AG04450 (cell line): Measurements from ENCODE around the gene NME2. TPM values are rescaled to one million over a fixed set of nuclear protein-coding genes. Genes with fewer than 3 reads are reported as not detected.

Source experiments
- CTCF ChIA-PET: fragments of 300-600, 350-600 bp; formaldehyde crosslinking; extraction: SDS; loops from one replicate; lab custom pipeline; 2022; ENCODE audit warnings: antibody characterized with exemption, inconsistent platforms; lab: Charles Lee
- POLR2A ChIA-PET: fragments of 350-600 bp; formaldehyde crosslinking; extraction: SDS; loops from one replicate; lab custom pipeline; 2021; ENCODE audit warnings: antibody characterized with exemption, inconsistent platforms; lab: Yijun Ruan, JAX
- DNase-seq: peaks from one replicate; pipeline ENCODE4 v3.0.0-alpha.2; 2011; ENCODE audit warnings: low read depth, low spot score
- H3K27ac ChIP-seq: one replicate; pipeline ENCODE4 v1.5.1; 2012; ENCODE audit warnings: low read depth, low read length, control low read depth
- H3K27me3 ChIP-seq: one replicate; pipeline ENCODE4 v1.6.0; 2012; ENCODE audit warnings: low read length; ENCODE audit not compliant: control insufficient read depth, insufficient read depth
- H3K4me3 ChIP-seq: 2 replicates; pipeline ENCODE4 v1.5.1; 2011; ENCODE audit warnings: mild to moderate bottlenecking, low read depth, low read length, control low read depth
- H3K9me3 ChIP-seq: 2 replicates; pipeline ENCODE4 v1.5.1; 2012; ENCODE audit warnings: low read length; ENCODE audit not compliant: control insufficient read depth, insufficient read depth
- CTCF ChIP-seq: IDR thresholded peaks from 2 replicates; pipeline ENCODE4 v1.5.1; 2011; ENCODE audit warnings: low read depth, low read length, control low read depth, inconsistent platforms
- polyA plus RNA-seq: library from polyadenylated mRNA; depleted of rRNA; stranded (reverse); fragments of >200 nt; gene quantifications from 2 replicates; pipeline ENCODE4 v1.2.3, GENCODE V29; 2011

NME2 gene
- polyA plus RNA-seq, 1 experiment: 823 TPM

- DNase-seq: no peak
- H3K4me3 ChIP-seq: no peak overlapping the region
- ChIA-PET CTCF (interaction anchor here (1.3 kb wide), 1 partner anchor 8 kb away, joined by 6 read pairs; the partner anchor contains the start of gene NME1), POLR2A (no interaction called here)
- H3K9me3 ChIP-seq: no peaks in the 10 kb centered on the region; the same call in 1 of the 2 replicates
- no peaks in the 10 kb centered on the region for H3K27me3 ChIP-seq
- TF ChIP-seq CTCF: no peak
- no peak overlapping the region for H3K27ac ChIP-seq
Measured at GRCh38 chr17:51161541-51161940, 4.7 kb upstream of the NME2 start.

GRCh38 chr17:51164911-51165679 is 1.1 kb upstream of the NME2 start:
- H3K4me3 ChIP-seq: peak overlapping the region; percentile 93; the same call in 1 of the 2 replicates
- POLR2A ChIA-PET: interaction anchor here (1.2 kb wide), 1 partner anchor 12 kb away, joined by 3 read pairs; the partner anchor contains the start of gene NME1
- no peaks in the 10 kb centered on the region; the same call in 1 of the 2 replicates for H3K9me3 ChIP-seq
- CTCF ChIA-PET: interaction anchor here (0.5 to 1.0 kb wide), 2 partner anchors 35 to 155 kb away, joined by 3 read pairs; no protein-coding TSS in a partner anchor
- no peak for TF ChIP-seq CTCF
- H3K27ac ChIP-seq: peak overlapping the region; percentile 87
- no peak for DNase-seq
- H3K27me3 ChIP-seq: no peaks in the 10 kb centered on the region

- peak overlapping the region; percentile 93 for H3K4me3 ChIP-seq
- TF ChIP-seq CTCF: no peak
- H3K27me3 ChIP-seq: no peaks in the 10 kb centered on the region
- H3K9me3 ChIP-seq: no peaks in the 10 kb centered on the region; the same call in 1 of the 2 replicates
- DNase-seq: no peak
- H3K27ac ChIP-seq: peak overlapping the region; percentile 87
- CTCF ChIA-PET: interaction anchor here (0.5 to 1.0 kb wide), 4 partner anchors 10 to 155 kb away, joined by 3 to 4 read pairs (median 4); no protein-coding TSS in a partner anchor
- POLR2A ChIA-PET: interaction anchor here (1.2 kb wide), 1 partner anchor 13 kb away, joined by 3 read pairs; the partner anchor contains the start of gene NME1
Measured at GRCh38 chr17:51165680-51166197, 472 bp upstream of the NME2 start.

- peak; percentile 78 for TF ChIP-seq CTCF
Measured at GRCh38 chr17:51166987-51167931, 1.0 kb downstream of the NME2 start.

More at GRCh38 chr17:51166987-51167931, 1.0 kb downstream of the NME2 start:
- H3K27ac ChIP-seq: peak overlapping the region; percentile 75
- H3K27me3 ChIP-seq: no peaks in the 10 kb centered on the region
- peak overlapping the region; percentile 93 for H3K4me3 ChIP-seq
- ChIA-PET CTCF (no interaction called here), POLR2A (no interaction called here)
- DNase-seq: no peak
- H3K9me3 ChIP-seq: no peaks in the 10 kb centered on the region; the same call in 1 of the 2 replicates
